HCT116 (cell line): ENCODE data around the gene KRTAP12-4. TPM values are rescaled to one million over a fixed set of nuclear protein-coding genes. Genes with fewer than 3 reads are reported as not detected.

Experiments used
- ATAC-seq: fragments of 200-7000 bp; cut with Tn5 transposase; 2 replicates; pipeline ENCODE4 v1.9.1; 2020; ENCODE audit warnings: mild to moderate bottlenecking, moderate library complexity
- BruUV-seq: library from RNA; stranded (reverse); fragments of 400-500 nt; replicated peaks from 2 replicates; lab custom pipeline; 2021; lab: Mats Ljungman, UMichigan
- CTCF ChIA-PET: fragments of 300-600 bp; sonication (Branson Sonifier 250); formaldehyde crosslinking; loops from one replicate; lab custom pipeline; 2021; ENCODE audit warnings: antibody characterized with exemption; lab: Charles Lee
- POLR2A ChIA-PET: fragments of 300-600, 350-600 bp; sonication (Branson Sonifier 250); formaldehyde crosslinking; loops from one replicate; lab custom pipeline; 2021; ENCODE audit warnings: antibody characterized with exemption; lab: Charles Lee
- RAD21 ChIA-PET, 2 experiments: fragments of 300-600 bp; sonication (Branson Sonifier 250); formaldehyde crosslinking; loops; one replicate each; lab custom pipeline; 2023; ENCODE audit warnings: low total read pairs in 2 of 2; ENCODE audit not compliant: uncharacterized antibody in 2 of 2, unreplicated experiment in 2 of 2, low non-redundant PET in 1 of 2; lab: Charles Lee
- DNase-seq: peaks from one replicate; pipeline ENCODE4 v3.0.0-alpha.2; 2010; ENCODE audit warnings: low read depth, low spot score
- H2AFZ ChIP-seq: fragments of 200-600 bp; shearing (Covaris generic), sonication (generic); 2 replicates; pipeline ENCODE4 v1.6.1; 2017; ENCODE audit warnings: low read depth, mixed run types, mixed read lengths, antibody characterized with exemption, low read length; ENCODE audit not compliant: poor library complexity, severe bottlenecking
- H3K27ac ChIP-seq: 2 replicates; pipeline ENCODE4 v1.5.1; 2012; ENCODE audit warnings: low read depth, low read length
- H3K27me3 ChIP-seq: fragments of 200-600 bp; sonication (generic); 2 replicates; pipeline ENCODE4 v1.6.1; 2016; ENCODE audit warnings: mixed run types, low read length, mixed read lengths; ENCODE audit not compliant: insufficient read depth
- H3K36me3 ChIP-seq, 2 experiments: fragments of 200-500 bp in 1 of 2; fragments of 200-600 bp in 1 of 2; sonication (Bioruptor generic) in 1 of 2; sonication (generic) in 1 of 2; 2 replicates each; pipeline versions ENCODE4 v1.5.1 to v1.6.1; 2014 to 2016; ENCODE audit warnings: low read length in 2 of 2, inconsistent platforms in 1 of 2, mixed read lengths in 1 of 2, mixed run types in 1 of 2; ENCODE audit not compliant: insufficient read depth in 2 of 2, control insufficient read depth in 1 of 2
- H3K4me1 ChIP-seq, 2 experiments: fragments of 200-600 bp in 1 of 2; sonication (generic) in 1 of 2; 2 replicates each; pipeline versions ENCODE4 v1.5.1 to v1.6.1; 2012 to 2017; ENCODE audit warnings: low read length in 2 of 2, inconsistent platforms in 1 of 2, mild to moderate bottlenecking in 1 of 2, mixed read lengths in 1 of 2, mixed run types in 1 of 2, moderate library complexity in 1 of 2; ENCODE audit not compliant: insufficient read depth in 2 of 2, control insufficient read depth in 1 of 2
- H3K4me2 ChIP-seq: fragments of 200-600 bp; sonication (generic); 2 replicates; pipeline ENCODE4 v1.6.1; 2017; ENCODE audit warnings: mixed run types, low read length, mixed read lengths
- H3K4me3 ChIP-seq, 2 experiments: fragments of 200-600 bp in 1 of 2; sonication (generic) in 1 of 2; replicated peaks in 1 of 2; 2 replicates each; pipeline ENCODE4 v1.5.1; 2011 to 2016; ENCODE audit warnings: low read length in 2 of 2, control low read depth in 1 of 2, low read depth in 1 of 2, mild to moderate bottlenecking in 1 of 2, mixed read lengths in 1 of 2, mixed run types in 1 of 2
- H3K79me2 ChIP-seq: fragments of 200-600 bp; sonication (generic); 2 replicates; pipeline ENCODE4 v1.6.1; 2017; ENCODE audit warnings: mild to moderate bottlenecking, mixed run types, low read length, moderate library complexity, mixed read lengths; ENCODE audit not compliant: insufficient read depth
- H3K9ac ChIP-seq: fragments of 200-600 bp; sonication (generic); 2 replicates; pipeline ENCODE4 v1.6.1; 2016; ENCODE audit warnings: low read length, mixed read lengths
- H3K9me2 ChIP-seq: fragments of 200-600 bp; sonication (generic), shearing (Covaris generic); 2 replicates; pipeline ENCODE4 v1.6.1; 2017; ENCODE audit warnings: mixed run types, mild to moderate bottlenecking, moderate library complexity; ENCODE audit not compliant: insufficient read depth
- H3K9me3 ChIP-seq, 2 experiments: fragments of 200-500 bp in 1 of 2; fragments of 200-600 bp in 1 of 2; sonication (Bioruptor generic) in 1 of 2; sonication (generic) in 1 of 2; 2 replicates each; pipeline ENCODE4 v1.6.1; 2014 to 2017; ENCODE audit warnings: low read length in 2 of 2, mixed read lengths in 2 of 2, inconsistent platforms in 1 of 2, low read depth in 1 of 2, mild to moderate bottlenecking in 1 of 2, mixed run types in 1 of 2, moderate library complexity in 1 of 2; ENCODE audit not compliant: control insufficient read depth in 1 of 2, insufficient read depth in 1 of 2
- H4K20me1 ChIP-seq: fragments of 200-600 bp; sonication (generic), shearing (Covaris generic); 2 replicates; pipeline ENCODE4 v1.6.1; 2017; ENCODE audit warnings: mixed run types, mild to moderate bottlenecking, moderate library complexity; ENCODE audit not compliant: insufficient read depth
- CBX3 ChIP-seq: IDR thresholded peaks from 2 replicates; pipeline ENCODE4 v1.6.1; 2012; ENCODE audit warnings: low read depth
- EGR1 ChIP-seq: IDR thresholded peaks from 2 replicates; pipeline ENCODE4 v1.6.1; 2012; ENCODE audit warnings: low read depth
- ELF1 ChIP-seq: IDR thresholded peaks from 2 replicates; pipeline ENCODE4 v1.6.1; 2012; ENCODE audit warnings: low read depth, borderline replicate concordance
- EZH2phosphoT487 ChIP-seq: fragments of 200-600 bp; IDR thresholded peaks from 2 replicates; pipeline ENCODE4 v1.6.1; 2018; ENCODE audit warnings: antibody characterized with exemption, borderline replicate concordance
- FOSL1 ChIP-seq: IDR thresholded peaks from 2 replicates; pipeline ENCODE4 v1.6.1; 2012; ENCODE audit warnings: low read depth
- JUND ChIP-seq: IDR thresholded peaks from 2 replicates; pipeline ENCODE4 v1.6.1; 2012
- POLR2AphosphoS5 ChIP-seq: IDR thresholded peaks from 2 replicates; pipeline ENCODE4 v1.6.1; 2011; ENCODE audit warnings: mild to moderate bottlenecking, low read depth, low read length, moderate library complexity
- RAD21 ChIP-seq: IDR thresholded peaks from 2 replicates; pipeline ENCODE4 v1.6.1; 2012; ENCODE audit warnings: low read depth, mild to moderate bottlenecking
- SIN3A ChIP-seq: IDR thresholded peaks from 2 replicates; pipeline ENCODE4 v1.6.1; 2012; ENCODE audit warnings: low read depth
- TCF7L2 ChIP-seq: IDR thresholded peaks from 2 replicates; pipeline ENCODE4 v1.7.0; 2011; ENCODE audit warnings: borderline replicate concordance, inconsistent platforms; ENCODE audit not compliant: insufficient read depth, insufficient read length; ENCODE audit errors: extremely low read depth
- intact Hi-C: fragments of 100-400 bp; cut with micrococcal nuclease; formaldehyde crosslinking; loops from 2 replicates; pipeline ENCODE4 v1.10.0; 2022
- total RNA-seq: library from RNA; stranded (reverse); gene quantifications from one replicate; pipeline ENCODE4 v1.2.1, GENCODE V29; 2021; ENCODE audit not compliant: unreplicated experiment
- TF ChIP-seq, protein P1 (sequence below): IDR thresholded peaks from 2 replicates; pipeline ENCODE4 v1.6.1; 2012; ENCODE audit warnings: low read depth
- TF ChIP-seq, protein P2 (sequence below), 3 experiments: fragments of 200-600 bp in 1 of 3; sonication (generic) in 1 of 3; IDR thresholded peaks in 2 of 3; conservative IDR thresholded peaks in 1 of 3; 2 replicates each; pipeline ENCODE4 v1.5.1; 2012 to 2017; ENCODE audit warnings: low read depth in 2 of 3, low read length in 2 of 3, antibody characterized with exemption in 1 of 3, borderline replicate concordance in 1 of 3, control low read depth in 1 of 3, mild to moderate bottlenecking in 1 of 3, mixed read lengths in 1 of 3, mixed run types in 1 of 3, moderate library complexity in 1 of 3; ENCODE audit not compliant: insufficient read depth in 1 of 3
- TF ChIP-seq, protein P3 (sequence below): IDR thresholded peaks from 2 replicates; pipeline ENCODE4 v1.6.1; 2012

The KRTAP12-4 gene
- total RNA-seq, 1 experiment from 2014 or later, result not detected

DNA sequence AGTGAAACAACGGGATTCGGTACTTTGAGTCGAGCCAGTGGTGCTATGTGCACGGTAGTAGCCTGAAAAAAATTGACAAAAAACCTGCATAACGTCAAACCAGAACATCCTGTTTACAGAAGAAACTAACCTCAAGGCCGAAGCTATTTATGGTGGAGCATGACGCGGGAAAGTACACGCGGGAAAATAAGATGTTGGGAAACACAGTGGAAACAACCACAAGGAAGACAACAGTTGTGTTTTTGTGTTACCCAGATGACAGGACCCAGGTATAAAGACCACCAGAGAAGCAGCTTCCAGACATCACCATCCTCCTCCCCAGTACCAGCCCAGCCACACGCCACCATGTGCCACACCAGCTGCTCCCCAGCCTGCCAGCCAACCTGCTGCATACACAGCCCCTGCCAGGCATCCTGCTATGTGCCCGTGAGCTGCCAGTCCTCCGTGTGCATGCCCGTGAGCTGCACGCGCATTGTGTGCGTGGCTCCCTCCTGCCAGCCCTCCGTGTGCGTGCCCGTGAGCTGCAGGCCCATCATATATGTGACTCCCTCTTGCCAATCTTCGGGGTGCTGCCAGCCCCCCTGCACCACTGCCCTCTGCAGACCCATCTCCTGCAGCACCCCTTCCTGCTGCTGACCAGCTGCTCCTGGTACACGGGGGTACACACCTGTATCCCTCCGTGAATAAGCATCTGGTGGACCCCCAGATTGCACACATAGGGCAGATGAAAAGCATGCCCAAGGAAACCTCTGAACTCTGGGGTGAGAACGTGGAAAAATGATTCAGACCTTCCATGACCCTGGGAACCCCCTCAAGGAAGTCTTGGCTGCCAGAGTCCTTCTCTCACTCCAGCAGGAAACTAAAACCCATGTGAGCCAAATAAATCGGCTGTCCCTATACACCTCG lies 3.4 kb upstream of the KRTAP12-4 start, which contains the start of gene KRTAP12-3:
KRTAP12-3 (plus strand) TSS at position 298 of the 906 bp plus-strand sequence; CDS start at position 346, 48 bp downstream.
- no TSS peak for BruUV-seq
- no peaks in the 10 kb centered on the region for H3K9me2 ChIP-seq
- CTCF ChIA-PET, result no interaction called here
- H3K4me2 ChIP-seq, result no peak within 1 kb of the TSS
- no peak within 1 kb of the TSS for H3K9ac ChIP-seq
- intact Hi-C loops, result no loop called here
- H2AFZ ChIP-seq, result no peak within 1 kb of the TSS
- H3K79me2 ChIP-seq, result no peaks in the 10 kb centered on the region
- DNase-seq (no peak), ATAC-seq (no peak)
- H3K4me1 ChIP-seq, result no peaks in the 10 kb centered on the region
- no peak within 1 kb of the TSS for H3K4me3 ChIP-seq
- no peaks in the 10 kb centered on the region for H3K9me3 ChIP-seq
- H3K27ac ChIP-seq, result no peak within 1 kb of the TSS
- RAD21 ChIA-PET, result no interaction called here
- POLR2A ChIA-PET, result no interaction called here
- H4K20me1 ChIP-seq, result no peaks in the 10 kb centered on the region
- H3K27me3 ChIP-seq, result no peaks in the 10 kb centered on the region
- TF ChIP-seq POLR2AphosphoS5, result no peak
- TF ChIP-seq ELF1, result no peak
- TF ChIP-seq, protein P1, sequence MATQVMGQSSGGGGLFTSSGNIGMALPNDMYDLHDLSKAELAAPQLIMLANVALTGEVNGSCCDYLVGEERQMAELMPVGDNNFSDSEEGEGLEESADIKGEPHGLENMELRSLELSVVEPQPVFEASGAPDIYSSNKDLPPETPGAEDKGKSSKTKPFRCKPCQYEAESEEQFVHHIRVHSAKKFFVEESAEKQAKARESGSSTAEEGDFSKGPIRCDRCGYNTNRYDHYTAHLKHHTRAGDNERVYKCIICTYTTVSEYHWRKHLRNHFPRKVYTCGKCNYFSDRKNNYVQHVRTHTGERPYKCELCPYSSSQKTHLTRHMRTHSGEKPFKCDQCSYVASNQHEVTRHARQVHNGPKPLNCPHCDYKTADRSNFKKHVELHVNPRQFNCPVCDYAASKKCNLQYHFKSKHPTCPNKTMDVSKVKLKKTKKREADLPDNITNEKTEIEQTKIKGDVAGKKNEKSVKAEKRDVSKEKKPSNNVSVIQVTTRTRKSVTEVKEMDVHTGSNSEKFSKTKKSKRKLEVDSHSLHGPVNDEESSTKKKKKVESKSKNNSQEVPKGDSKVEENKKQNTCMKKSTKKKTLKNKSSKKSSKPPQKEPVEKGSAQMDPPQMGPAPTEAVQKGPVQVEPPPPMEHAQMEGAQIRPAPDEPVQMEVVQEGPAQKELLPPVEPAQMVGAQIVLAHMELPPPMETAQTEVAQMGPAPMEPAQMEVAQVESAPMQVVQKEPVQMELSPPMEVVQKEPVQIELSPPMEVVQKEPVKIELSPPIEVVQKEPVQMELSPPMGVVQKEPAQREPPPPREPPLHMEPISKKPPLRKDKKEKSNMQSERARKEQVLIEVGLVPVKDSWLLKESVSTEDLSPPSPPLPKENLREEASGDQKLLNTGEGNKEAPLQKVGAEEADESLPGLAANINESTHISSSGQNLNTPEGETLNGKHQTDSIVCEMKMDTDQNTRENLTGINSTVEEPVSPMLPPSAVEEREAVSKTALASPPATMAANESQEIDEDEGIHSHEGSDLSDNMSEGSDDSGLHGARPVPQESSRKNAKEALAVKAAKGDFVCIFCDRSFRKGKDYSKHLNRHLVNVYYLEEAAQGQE, result no peak
- TF ChIP-seq CBX3, result no peak
- TF ChIP-seq FOSL1, result no peak
- TF ChIP-seq EZH2phosphoT487, result no peak
- TF ChIP-seq JUND, result no peak
- no peak for TF ChIP-seq SIN3A
- no peak for TF ChIP-seq EGR1
- TF ChIP-seq, protein P2, sequence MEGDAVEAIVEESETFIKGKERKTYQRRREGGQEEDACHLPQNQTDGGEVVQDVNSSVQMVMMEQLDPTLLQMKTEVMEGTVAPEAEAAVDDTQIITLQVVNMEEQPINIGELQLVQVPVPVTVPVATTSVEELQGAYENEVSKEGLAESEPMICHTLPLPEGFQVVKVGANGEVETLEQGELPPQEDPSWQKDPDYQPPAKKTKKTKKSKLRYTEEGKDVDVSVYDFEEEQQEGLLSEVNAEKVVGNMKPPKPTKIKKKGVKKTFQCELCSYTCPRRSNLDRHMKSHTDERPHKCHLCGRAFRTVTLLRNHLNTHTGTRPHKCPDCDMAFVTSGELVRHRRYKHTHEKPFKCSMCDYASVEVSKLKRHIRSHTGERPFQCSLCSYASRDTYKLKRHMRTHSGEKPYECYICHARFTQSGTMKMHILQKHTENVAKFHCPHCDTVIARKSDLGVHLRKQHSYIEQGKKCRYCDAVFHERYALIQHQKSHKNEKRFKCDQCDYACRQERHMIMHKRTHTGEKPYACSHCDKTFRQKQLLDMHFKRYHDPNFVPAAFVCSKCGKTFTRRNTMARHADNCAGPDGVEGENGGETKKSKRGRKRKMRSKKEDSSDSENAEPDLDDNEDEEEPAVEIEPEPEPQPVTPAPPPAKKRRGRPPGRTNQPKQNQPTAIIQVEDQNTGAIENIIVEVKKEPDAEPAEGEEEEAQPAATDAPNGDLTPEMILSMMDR (IDR thresholded peaks at IDR 0.05 in 2 of 3, conservative IDR thresholded peaks at IDR 0.05 in 1 of 3; ENCODE audit: borderline replicate concordance in 1 of 3, insufficient read depth in 1 of 3, low read depth in 2 of 3, low read length in 2 of 3), result no peak
- no peak for TF ChIP-seq RAD21
- no peak for TF ChIP-seq TCF7L2
- TF ChIP-seq, protein P3, sequence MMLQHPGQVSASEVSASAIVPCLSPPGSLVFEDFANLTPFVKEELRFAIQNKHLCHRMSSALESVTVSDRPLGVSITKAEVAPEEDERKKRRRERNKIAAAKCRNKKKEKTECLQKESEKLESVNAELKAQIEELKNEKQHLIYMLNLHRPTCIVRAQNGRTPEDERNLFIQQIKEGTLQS, result no peak
- no peaks in the 10 kb centered on the region for H3K36me3 ChIP-seq
